Femur (tissue), 1 donor: ENCODE results near the gene TMEM120B.

Source experiments
- DNase-seq: peaks from one replicate; pipeline ENCODE4 v3.0.0-alpha.2; 2017

Gene TMEM120B

DNA sequence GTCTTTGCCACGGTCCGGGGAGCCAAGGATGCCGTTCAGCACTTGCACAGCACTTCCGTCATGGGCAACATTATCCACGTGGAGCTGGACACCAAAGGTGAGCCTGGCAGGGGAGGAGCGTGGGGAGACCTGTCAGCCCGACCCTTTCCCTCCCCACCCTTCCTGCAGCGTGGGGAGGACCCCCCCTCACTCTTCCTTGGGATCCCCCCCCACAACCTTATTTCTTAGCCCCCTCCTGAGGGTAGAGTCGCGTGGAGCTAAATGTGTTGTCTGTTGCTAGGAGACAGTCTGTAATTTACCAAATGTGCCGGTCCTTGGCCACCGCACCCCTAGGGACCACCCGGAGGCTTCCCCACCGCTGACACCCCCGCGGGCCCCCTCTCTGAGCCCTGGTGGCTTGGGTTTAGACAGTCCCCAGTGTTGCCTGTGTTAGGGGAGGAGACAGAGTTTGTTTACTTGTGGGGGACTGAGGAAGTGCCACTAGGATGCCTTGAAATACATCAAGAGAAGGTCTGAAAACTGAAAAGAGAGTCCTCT, 93.5 kb downstream of the TMEM120B start:
- no peak for DNase-seq

- DNase-seq, result peak; percentile 33
Observed at GRCh38 chr12:121806546-121807423, 94.2 kb downstream of the TMEM120B start.

GRCh38 chr12:121807642-121808347, 95.2 kb downstream of the TMEM120B start:
- peak; percentile 13 for DNase-seq

DNA sequence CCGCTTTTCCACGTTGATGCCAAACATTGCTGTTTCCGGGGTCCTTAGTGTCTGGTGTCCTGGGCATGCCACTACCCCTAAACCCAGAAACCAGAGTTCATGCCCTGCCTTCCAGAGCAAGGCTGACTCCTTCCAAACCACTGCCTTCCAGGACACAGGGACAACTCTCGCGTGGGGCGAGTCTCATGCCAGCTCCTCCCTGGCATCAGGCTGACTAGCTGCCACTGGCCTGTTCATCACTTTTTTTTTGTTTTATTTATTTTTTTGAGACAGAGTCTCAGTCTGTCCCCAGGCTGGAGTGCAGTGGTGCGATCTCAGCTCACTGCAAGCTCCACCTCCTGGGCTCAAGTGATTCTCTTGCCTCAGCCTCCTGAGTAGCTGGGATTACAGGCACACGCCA, 96.1 kb downstream of the TMEM120B start:
- no peak for DNase-seq

DNA sequence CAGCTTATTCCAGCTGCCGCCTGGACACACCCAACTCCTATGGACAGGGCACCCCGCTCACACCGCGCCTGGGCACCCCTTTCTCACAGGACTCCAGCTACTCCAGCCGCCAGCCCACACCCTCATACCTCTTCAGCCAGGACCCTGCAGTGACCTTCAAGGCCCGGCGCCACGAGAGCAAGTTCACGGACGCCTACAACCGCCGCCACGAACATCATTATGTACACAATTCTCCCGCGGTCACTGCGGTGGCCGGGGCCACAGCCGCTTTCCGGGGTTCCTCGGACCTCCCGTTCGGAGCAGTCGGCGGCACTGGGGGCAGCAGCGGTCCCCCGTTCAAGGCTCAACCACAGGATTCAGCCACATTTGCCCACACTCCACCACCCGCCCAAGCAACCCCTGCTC, 97.2 kb downstream of the TMEM120B start:
- DNase-seq, result peak; percentile 20

GRCh38 chr12:121810234-121810817, 97.8 kb downstream of the TMEM120B start:
- DNase-seq, result peak; percentile 17

DNA sequence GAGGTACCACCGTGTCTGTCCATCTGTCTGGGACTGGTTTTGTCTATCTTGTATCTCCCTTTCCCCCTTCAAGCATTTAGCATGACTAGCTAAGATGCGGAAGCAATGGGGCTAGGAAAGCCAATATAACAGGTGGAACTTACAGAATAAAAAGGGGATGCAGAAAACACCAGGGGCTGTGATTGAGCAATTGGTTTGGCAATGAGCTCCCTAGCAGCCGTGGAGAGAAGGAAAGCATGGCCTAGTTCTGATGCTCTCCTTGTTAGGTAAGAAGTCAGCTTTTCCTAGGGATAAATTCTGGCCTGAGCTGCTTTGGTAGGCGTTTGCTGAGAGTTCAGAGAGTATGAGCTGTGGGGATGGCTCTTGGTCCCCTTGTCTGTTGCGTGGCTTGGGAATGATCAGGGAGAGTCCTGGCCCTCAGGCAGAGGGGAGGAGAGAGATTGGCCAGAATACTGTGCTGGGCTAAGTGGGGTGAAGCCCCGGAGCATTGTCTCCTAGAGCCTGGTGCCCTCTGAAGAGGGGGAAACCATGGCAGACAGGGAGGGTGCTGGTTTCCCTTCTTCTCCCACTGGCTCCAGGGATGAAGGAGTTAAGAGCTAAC, 98.4 kb downstream of the TMEM120B start:
- DNase-seq, result no peak

GRCh38 chr12:121811434-121812319, 99.1 kb downstream of the TMEM120B start:
- DNase-seq, result peak; percentile 85

DNA sequence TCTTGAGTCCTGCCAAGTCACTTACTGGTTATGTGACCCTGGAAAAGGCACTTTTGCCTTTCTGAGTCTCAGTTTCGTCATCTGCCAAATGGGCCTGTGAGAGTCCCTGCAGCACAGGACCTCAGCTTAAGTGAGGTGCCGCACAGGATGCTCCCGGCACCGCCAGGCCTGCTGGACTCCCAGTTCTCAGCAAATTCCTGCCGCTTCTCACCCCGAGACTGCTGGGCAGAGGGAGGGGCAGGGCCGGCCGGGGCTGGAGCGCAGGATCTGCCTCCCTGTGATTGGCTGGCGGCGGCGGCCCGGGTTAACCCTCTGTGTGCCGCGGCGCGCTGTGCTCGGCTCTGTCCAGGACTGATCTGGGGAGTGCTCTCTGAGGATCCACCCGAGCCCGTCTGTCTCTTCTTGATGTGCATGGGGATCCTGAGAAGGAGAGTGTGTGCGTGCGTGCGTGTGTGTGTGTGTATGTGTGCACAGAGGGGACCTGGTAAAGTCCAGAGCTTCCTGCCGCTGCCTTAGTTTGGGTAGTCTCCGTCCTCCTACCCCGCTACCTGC, 99.8 kb downstream of the TMEM120B start:
- DNase-seq, result peak; percentile 80

- DNase-seq, result no peak
Observed at GRCh38 chr12:121812921-121813896, 100.7 kb downstream of the TMEM120B start.

DNA sequence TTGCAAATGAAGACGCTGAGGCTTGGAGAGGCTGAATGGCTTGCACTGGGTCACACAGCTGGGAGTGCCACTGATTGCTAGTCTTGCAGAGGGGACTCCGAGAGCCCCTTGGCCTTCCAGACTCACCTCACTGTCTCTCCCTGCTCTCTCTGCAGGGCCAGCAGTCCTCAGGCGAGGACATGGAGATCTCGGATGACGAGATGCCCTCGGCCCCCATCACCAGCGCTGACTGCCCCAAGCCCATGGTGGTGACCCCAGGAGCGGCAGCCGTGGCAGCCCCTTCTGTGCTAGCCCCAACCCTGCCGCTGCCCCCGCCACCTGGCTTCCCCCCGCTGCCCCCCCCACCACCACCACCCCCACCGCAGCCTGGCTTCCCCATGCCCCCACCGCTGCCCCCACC, 101.4 kb downstream of the TMEM120B start:
- DNase-seq, result no peak

- no peak for DNase-seq
Observed at GRCh38 chr12:121814429-121815119, 102.0 kb downstream of the TMEM120B start.

GRCh38 chr12:121815263-121815662, 102.7 kb downstream of the TMEM120B start:
- no peak for DNase-seq

GRCh38 chr12:121816925-121817647, 104.5 kb downstream of the TMEM120B start:
- DNase-seq, result no peak

GRCh38 chr12:121817648-121818043, 105.1 kb downstream of the TMEM120B start:
- DNase-seq, result no peak

DNA sequence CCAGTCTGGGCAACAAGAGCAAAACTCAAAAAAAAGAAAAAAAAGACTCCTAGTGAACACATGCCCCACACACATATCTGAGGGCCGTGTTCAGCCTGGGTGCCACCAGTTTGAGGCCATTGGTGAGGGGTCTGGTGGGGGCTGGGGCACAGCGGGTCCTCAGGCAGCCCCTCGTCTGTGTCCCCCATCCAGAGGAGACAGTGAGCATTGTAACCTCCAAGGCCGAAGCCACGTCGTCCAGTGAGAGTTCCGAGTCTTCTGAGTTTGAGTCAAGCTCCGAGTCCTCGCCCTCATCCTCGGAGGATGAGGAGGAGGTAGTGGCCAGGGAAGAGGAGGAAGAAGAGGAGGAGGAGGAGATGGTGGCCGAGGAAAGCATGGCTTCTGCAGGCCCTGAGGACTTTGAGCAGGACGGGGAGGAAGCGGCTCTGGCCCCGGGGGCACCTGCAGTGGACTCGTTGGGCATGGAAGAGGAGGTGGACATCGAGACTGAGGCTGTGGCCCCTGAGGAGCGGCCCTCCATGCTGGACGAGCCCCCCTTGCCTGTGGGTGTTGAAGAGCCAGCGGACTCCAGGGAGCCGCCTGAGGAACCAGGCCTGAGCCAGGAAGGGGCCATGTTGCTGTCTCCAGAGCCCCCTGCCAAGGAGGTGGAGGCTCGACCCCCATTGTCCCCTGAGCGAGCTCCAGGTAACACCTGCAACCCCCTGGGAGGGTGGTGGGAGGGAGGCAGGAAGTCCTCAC, 106.8 kb downstream of the TMEM120B start:
- no peak for DNase-seq

GRCh38 chr12:121820056-121820455, 107.5 kb downstream of the TMEM120B start:
- no peak for DNase-seq

DNA sequence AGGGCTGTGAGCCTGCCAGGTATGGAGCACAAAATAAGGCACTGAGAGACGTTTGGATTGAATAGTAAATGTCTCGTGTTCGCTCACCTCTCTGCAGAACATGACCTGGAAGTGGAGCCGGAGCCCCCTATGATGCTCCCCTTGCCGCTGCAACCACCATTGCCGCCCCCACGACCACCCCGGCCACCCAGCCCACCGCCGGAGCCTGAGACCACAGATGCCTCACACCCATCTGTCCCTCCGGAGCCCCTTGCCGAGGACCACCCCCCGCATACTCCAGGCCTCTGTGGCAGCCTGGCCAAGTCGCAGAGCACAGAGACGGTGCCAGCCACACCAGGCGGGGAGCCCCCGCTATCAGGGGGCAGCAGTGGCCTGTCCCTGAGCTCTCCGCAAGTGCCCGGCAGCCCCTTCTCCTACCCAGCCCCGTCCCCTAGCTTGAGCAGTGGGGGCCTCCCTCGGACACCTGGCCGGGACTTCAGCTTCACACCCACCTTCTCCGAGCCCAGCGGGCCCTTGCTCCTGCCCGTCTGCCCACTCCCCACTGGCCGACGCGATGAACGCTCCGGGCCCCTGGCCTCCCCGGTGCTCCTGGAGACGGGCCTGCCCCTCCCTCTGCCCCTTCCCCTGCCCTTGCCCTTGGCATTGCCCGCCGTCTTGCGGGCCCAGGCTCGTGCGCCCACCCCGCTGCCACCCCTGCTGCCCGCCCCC, 110.0 kb downstream of the TMEM120B start:
- no peak for DNase-seq
